ENCODE data around the gene AFF3. TPM values are rescaled to one million over a fixed set of nuclear protein-coding genes. Genes with fewer than 3 reads are reported as not detected.

The AFF3 gene
- total and polyA plus RNA-seq, 2 of the 4 experiments (the other 2 are of a cell fraction): 12.9 to 14.3 TPM

GRCh38 chr2:99883358-99883757 is 259.0 kb downstream of the AFF3 start:
- Histone ChIP-seq H2BK5ac (ENCODE audit: low read depth, low read length, poor library complexity, severe bottlenecking) (peak overlapping the region; percentile 97), H4K8ac (ENCODE audit: low read depth in 2 of 2, low read length in 2 of 2) (peak overlapping the region; percentile 11 to 44; a peak in 2 of 4 replicates), H3K23ac (ENCODE audit: low read depth, low read length) (peak overlapping the region; percentile 53; the same call in 1 of the 2 replicates), H3K14ac (replicated peaks; ENCODE audit: low read depth, low read length) (no peak overlapping the region; the same call in 1 of the 2 replicates), H2AK9ac (replicated peaks; ENCODE audit: low read depth, low read length, poor library complexity) (no peak overlapping the region), H2AK5ac (ENCODE audit: low read depth, low read length) (no peak overlapping the region), H3K18ac (ENCODE audit: low read depth, low read length) (peak overlapping the region; percentile 78; the same call in 1 of the 2 replicates), H3K4me2 (ENCODE audit: low read depth, low read length) (no peak overlapping the region), H3K4ac (ENCODE audit: low read depth, low read length) (peak overlapping the region; percentile 17; the same call in 1 of the 2 replicates), H4K91ac (ENCODE audit: insufficient read depth, low read depth, low read length) (peak overlapping the region; percentile 74; the same call in 1 of the 2 replicates), H3K27me3 (ENCODE audit: control insufficient read depth, insufficient read depth, low read length) (no peaks in the 10 kb centered on the region), H3K4me1 (ENCODE audit: control insufficient read depth, insufficient read depth, low read length) (peaks cover 16% of the 10 kb centered on the region), H3K9me3 (ENCODE audit: control insufficient read depth, insufficient read depth, low read length) (no peaks in the 10 kb centered on the region), H3K9ac (ENCODE audit: low read depth, low read length) (no peak overlapping the region), H3K56ac (ENCODE audit: extremely low read depth, insufficient read depth, low read length) (no peak overlapping the region), H2AFZ (replicated peaks; ENCODE audit: low read length, poor library complexity) (no peak overlapping the region), H3K4me3 (ENCODE audit: insufficient read depth, low read depth, low read length) (no peak overlapping the region), H3K27ac (ENCODE audit: insufficient read depth, low read length) (peak overlapping the region; percentile 45; the same call in 1 of the 2 replicates), H4K5ac (ENCODE audit: low read depth, low read length) (peak overlapping the region; percentile 68), H4K20me1 (ENCODE audit: insufficient read depth, low read length) (no peaks in the 10 kb centered on the region), H2BK120ac (ENCODE audit: low read depth, low read length) (peak overlapping the region; percentile 58), H3K9me1 (ENCODE audit: insufficient read depth, low read length) (peaks cover 8% of the 10 kb centered on the region), H3K36me3 (ENCODE audit: control insufficient read depth, insufficient read depth, low read length) (no peaks in the 10 kb centered on the region), H2BK15ac (ENCODE audit: low read depth, low read length) (no peak overlapping the region), H3K79me1 (ENCODE audit: low read depth in 1 of 2, low read length in 2 of 2) (peaks cover 2 to 23% of the 10 kb centered on the region in 2 experiments; a peak in 3 of 4 replicates), H2BK20ac (ENCODE audit: low read depth, low read length) (peak overlapping the region; percentile 82)
- CTCF ChIA-PET: no interaction called here
- intact Hi-C loops (cut with micrococcal nuclease): loop anchor here (5.0 kb wide), 2 partner anchors 156 to 359 kb away; no protein-coding TSS in a partner anchor
- dilution Hi-C loops (cut with HindIII; ENCODE audit: low sequenced_read_pairs, unreplicated experiment): no loop called here
- no TSS peak for BruUV-seq (replicated peaks)
- 100% methylated on average over 1 of the region's 4 CpGs; no CpG with 5 or more reads in 1 of the 2 experiments for WGBS, 2 experiments (ENCODE audit: extremely low coverage in 2 of 2, insufficient read length in 1 of 2)
- in situ Hi-C loops (cut with MboI; ENCODE audit: low sequenced_read_pairs): no loop called here
- no peak for DNase-seq
- POLR2A ChIA-PET (ENCODE audit: unreplicated experiment): no interaction called here
- TF ChIP-seq CTCF (conservative IDR thresholded peaks at IDR 0.05; ENCODE audit: low read depth, low read length) (no peak), MAFK (IDR thresholded peaks at IDR 0.05; ENCODE audit: low read depth, low read length) (0 out of 2 replicates have a peak, but pooled peaks have one; percentile 22)
- ATAC-seq (ENCODE audit: low read depth): no peak

Data from IMR-90 (cell line).